Neutrophil (primary cell): ENCODE data around the gene TNFAIP2.

ENCODE experiments used
- H3K27ac ChIP-seq: fragments of 200-600 bp; sonication (generic); 2 replicates; pipeline ENCODE4 v1.5.1; 2016; ENCODE audit warnings: mild to moderate bottlenecking, moderate library complexity
- H3K27me3 ChIP-seq: fragments of 200-600 bp; sonication (generic); 2 replicates; pipeline ENCODE4 v1.6.0; 2016; ENCODE audit warnings: mild to moderate bottlenecking
- H3K36me3 ChIP-seq: fragments of 200-600 bp; sonication (generic); 2 replicates; pipeline ENCODE4 v1.5.1; 2017
- H3K4me1 ChIP-seq, 2 experiments: fragments of 200-600 bp in 1 of 2; sonication (generic) in 1 of 2; 1 replicate in 1 of 2; 2 replicates in 1 of 2; pipeline versions ENCODE4 v1.5.1 to v1.6.1; 2013 to 2016; ENCODE audit warnings: low read depth in 1 of 2, low read length in 1 of 2, mild to moderate bottlenecking in 1 of 2, moderate library complexity in 1 of 2; ENCODE audit not compliant: control insufficient read depth in 1 of 2, insufficient read depth in 1 of 2
- H3K4me3 ChIP-seq, 2 experiments: fragments of 200-600 bp in 1 of 2; sonication (generic) in 1 of 2; 1 replicate in 1 of 2; 2 replicates in 1 of 2; pipeline ENCODE4 v1.5.1; 2013 to 2016; ENCODE audit warnings: low read depth in 1 of 2, low read length in 1 of 2, mild to moderate bottlenecking in 1 of 2, moderate library complexity in 1 of 2
- H3K9me3 ChIP-seq: fragments of 200-600 bp; sonication (generic); 2 replicates; pipeline ENCODE4 v1.5.1; 2016
- CTCF ChIP-seq: fragments of 200-600 bp; sonication (generic); IDR thresholded peaks from 2 replicates; pipeline ENCODE4 v1.5.1; 2016; ENCODE audit warnings: antibody characterized with exemption

TNFAIP2 gene

DNA sequence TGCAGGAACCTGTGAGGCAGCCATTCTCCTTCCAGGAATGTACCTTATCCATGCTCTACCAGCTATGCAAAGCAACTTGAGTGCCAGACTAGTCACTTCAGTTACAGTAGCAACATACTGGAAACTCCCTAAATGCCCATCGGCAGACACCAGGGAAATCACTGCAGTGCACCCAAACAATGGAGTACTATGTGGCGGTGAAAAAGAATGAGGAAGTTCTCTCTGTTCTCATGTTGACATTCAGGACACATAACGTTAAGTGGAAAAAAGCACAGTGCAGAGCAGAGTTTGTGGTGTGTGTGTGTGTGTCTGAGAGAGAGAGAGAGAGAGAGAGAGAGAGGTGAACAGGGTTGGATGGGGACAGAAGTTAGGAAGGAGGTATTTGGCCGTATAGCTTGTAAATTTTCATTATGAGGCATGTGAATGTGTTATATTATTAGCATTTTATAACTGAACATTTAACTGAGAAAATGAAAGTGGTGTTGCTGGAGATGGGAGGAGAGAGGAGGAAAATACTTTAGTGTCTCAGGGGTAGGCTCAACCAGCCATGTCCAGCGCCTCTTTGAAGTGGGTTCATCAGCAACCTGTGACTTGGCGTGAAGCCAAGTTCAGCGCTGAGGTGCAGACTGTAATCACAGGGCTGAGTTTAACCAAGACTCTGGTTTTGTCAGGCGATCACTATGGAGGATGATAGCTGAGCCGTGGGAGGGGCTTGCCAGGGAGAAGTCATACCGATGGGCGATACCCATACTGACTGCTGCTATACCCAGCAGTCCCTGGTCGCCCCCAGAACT, 17.3 kb downstream of the TNFAIP2 start:
- H3K4me3 ChIP-seq: no peak overlapping the region
- H3K9me3 ChIP-seq: no peaks in the 10 kb centered on the region
- no peak overlapping the region for H3K27ac ChIP-seq
- no peak for TF ChIP-seq CTCF
- peaks cover 64% of the 10 kb centered on the region for H3K27me3 ChIP-seq
- H3K36me3 ChIP-seq: peaks cover 25% of the 10 kb centered on the region
- H3K4me1 ChIP-seq: peaks cover 0 to 9% of the 10 kb centered on the region in 2 experiments

- Histone ChIP-seq H3K9me3 (no peaks in the 10 kb centered on the region), H3K27ac (no peak overlapping the region), H3K27me3 (peaks cover 71% of the 10 kb centered on the region), H3K4me3 (no peak overlapping the region), H3K36me3 (peaks cover 17% of the 10 kb centered on the region), H3K4me1 (peaks cover 0 to 9% of the 10 kb centered on the region in 2 experiments)
- TF ChIP-seq CTCF: peak; percentile 83
These were observed 18.0 kb downstream of the TNFAIP2 start for GRCh38 chr14:103141117-103141796.

GRCh38 chr14:103142026-103142425, 18.8 kb downstream of the TNFAIP2 start:
- peaks cover 77% of the 10 kb centered on the region for H3K27me3 ChIP-seq

DNA sequence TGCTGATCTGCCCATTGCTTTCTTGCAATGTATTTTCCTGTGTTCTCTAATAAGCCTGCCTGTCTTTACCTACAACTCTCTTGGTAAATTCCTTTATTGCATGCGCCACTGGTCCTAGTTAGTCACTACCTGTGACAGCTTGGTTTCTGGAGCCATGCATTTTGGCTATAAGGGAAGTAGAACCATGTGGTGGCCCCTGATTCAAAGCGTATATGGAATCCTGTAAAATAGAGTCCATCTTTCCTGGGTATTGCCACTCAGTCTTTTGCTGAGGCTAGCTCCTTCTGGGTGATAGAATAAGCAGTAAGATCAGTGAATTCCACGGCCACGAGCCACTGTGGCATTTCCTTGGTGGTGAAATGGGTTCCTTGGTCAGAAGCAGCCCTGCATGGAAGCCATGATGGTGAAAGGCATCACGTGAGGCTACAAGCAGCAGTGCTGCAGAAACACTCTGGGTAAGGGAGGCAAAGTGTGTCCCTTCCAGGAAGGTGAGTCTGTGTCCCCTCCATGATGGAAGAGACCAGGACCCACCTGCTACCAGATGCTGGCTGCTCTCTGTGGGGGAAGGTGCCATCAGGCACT, 19.6 kb downstream of the TNFAIP2 start:
- Histone ChIP-seq H3K36me3 (peaks cover 2% of the 10 kb centered on the region), H3K27ac (no peak overlapping the region), H3K9me3 (no peaks in the 10 kb centered on the region), H3K4me3 (no peak overlapping the region), H3K4me1 (no peaks in the 10 kb centered on the region), H3K27me3 (peaks cover 78% of the 10 kb centered on the region)
- TF ChIP-seq CTCF: no peak

More at GRCh38 chr14:103142026-103142425, 18.8 kb downstream of the TNFAIP2 start:
- Histone ChIP-seq H3K9me3 (no peaks in the 10 kb centered on the region), H3K4me3 (no peak overlapping the region), H3K27ac (no peak overlapping the region), H3K4me1 (peaks cover 0 to 6% of the 10 kb centered on the region in 2 experiments), H3K36me3 (peaks cover 10% of the 10 kb centered on the region)
- TF ChIP-seq CTCF: no peak

DNA sequence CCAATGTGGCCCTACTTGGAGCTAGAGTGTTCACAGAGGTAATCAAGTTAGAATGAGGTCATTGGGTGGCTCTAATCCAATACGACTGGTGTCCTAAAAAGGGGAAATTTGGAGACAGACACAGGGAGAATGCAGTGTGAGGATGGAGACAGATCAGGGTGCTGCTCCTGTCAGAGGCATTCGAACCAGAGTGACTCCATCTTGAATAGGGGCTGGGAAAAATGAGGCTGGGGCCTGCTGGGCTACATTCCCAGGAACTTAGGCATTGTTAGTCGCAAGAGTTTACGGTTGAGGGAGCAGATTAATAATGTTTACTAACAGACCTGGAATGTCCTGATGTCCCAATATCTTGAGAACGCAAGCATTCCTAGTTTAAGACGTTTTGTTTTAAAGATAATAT, 20.2 kb downstream of the TNFAIP2 start:
- Histone ChIP-seq H3K4me3 (no peak overlapping the region), H3K27ac (no peak overlapping the region), H3K4me1 (no peaks in the 10 kb centered on the region), H3K9me3 (no peaks in the 10 kb centered on the region), H3K36me3 (no peaks in the 10 kb centered on the region), H3K27me3 (peaks cover 78% of the 10 kb centered on the region)
- TF ChIP-seq CTCF: no peak
